ENCODE results near the gene CLNK.

CLNK gene

DNA sequence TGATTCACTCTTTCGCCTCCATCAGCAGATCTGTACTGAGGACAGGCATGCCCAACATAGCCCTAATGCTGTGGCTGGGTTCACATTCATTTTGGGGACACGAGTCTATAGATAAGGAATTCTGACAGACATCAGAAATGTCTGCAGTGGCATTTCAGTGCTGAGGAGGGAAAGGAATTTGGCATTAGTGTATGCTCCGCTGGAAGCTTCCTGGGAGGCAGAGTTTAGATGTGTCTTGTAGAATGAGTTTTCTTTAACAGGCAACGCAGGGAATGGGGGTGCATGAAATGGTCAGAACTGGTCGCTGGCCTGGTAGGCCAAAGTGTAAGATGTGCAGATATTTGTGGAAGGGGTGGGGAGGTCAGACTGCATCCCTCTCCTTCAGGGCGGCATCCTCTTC lies 183.8 kb downstream of the CLNK start:
- no peak for DNase-seq

DNA sequence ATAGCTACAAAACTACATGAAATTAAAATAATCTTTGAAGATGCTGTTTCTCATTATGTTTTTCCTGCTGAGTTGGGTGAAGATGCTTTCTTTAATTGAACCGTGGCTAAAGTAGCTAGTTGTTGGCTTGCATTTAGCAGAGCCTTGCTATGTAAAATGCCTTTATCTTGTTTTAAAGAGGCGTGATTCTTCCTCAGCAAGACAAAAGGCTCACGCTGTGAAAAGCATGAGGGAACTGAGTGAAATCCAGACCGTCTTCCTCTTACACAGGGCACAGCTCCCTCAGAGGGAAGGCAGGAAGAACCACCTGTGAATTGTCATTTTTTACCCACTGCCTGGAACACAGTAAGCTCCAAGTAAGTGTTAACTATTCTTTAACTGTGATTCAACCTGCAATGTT lies 188.4 kb downstream of the CLNK start:
- no peak for DNase-seq

DNA sequence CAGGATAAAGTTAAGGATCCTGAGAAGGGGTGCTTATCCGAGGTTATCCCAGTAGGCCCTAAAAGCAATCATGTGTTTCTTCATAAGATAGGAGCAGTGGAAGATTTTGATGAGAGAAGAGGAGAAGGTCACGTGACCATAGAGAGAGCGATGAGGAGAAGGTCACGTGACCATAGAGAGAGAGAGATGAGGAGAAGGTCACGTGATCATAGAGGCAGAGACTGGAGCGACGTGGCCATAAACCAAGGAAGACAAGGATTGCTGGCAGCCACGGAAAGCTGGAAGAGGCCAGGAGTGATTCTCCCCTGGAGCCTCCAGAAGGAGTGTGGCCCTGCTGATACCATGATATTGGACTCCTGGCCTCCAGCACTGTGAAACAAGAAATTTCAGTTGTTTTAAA lies 188.9 kb downstream of the CLNK start:
- no peak for DNase-seq

DNA sequence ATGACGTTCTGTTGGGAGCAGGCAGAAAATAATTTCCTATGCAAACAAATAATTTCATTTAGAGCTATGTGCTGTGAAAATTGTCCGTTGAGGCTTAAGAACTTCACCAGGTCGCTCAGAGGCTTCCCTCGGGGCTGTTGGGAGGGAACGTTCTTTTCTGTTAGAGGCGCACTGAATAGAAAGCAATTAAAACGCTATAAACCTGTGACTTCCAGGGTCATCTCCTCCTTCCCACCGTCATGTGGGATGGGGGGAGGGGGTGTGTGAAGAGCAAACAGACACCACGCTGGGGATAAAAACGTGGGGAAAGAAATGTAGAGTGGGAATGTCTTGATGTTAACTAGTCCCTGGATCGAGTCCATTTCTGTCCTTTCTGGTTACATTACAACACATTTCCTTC lies 192.1 kb downstream of the CLNK start:
- no peak for DNase-seq

DNA sequence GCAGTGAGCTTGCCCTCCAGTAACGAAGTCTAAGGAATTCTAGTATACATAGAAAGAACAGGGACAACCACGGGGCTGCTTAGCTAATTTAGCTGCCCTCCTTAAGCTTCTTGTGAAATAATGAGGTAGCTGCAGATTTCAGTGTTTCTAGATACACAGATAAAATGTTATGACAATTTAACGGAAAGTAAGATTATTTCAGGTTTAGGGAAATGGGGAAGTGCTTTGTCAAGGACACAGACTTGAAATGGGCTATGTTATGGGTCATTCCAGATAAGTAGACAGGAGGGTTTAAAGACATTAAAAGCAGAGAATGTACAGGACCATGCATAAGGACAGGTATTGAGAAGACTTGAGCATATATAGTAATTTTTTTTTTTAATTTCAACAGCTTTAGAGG lies 193.2 kb downstream of the CLNK start:
- no peak for DNase-seq

DNA sequence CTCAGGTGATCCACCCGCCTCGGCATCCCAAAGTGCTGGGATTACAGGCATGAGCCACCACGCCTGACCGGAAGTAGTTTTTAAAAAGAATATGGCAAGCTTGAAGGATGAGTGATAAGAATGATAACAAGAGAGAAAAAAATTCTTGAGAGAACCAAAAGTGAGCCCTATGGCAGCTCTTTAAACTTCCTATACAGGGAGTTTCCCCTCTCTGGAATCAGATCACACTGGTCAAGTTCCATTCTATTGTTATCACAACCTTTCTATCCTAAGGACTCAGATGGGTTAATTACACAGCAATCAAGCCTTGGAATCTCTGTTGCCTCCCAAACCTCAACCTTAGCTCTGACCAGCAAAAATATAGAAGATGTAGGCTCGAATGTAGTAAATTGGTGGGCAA lies 193.6 kb downstream of the CLNK start:
- no peak for DNase-seq

DNA sequence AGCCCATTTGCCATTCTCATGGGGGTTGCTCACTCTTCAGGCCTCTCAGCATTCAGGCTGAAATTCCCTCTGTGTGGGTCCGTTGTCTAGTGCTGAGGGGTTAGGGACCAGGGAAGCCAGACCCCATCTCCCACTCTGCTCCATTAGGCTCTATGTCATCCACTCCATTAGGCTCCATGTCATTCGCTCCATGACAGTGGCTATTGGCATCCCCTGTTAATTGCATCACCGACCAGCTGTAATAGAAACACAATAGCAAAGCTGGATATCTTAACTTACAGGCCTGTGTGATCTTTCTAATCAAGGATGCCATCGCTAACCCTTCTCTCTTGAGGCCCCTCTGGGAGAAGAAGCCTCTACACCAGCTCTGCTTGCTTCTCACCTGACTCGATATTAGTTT lies 201.7 kb downstream of the CLNK start:
- DNase-seq: no peak

DNA sequence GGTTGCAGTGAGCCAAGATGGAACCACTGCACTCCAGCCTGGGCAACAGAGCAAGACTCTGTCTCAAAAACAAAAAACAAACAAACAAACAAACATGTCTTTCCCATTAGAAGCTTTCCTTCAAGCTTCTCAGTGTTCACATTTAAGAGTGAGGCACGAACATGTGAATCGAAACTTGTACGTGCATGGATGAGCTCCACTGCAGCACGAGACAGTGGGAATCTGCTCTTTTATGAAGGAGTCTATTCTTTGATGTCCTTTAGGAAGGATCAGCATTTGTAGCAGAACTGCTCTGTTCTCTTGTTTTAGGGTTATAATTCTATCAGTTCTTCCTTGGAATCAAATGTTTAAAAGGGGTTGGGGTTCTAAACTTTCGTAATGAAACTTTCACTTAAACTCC lies 204.0 kb downstream of the CLNK start:
- no peak for DNase-seq

DNA sequence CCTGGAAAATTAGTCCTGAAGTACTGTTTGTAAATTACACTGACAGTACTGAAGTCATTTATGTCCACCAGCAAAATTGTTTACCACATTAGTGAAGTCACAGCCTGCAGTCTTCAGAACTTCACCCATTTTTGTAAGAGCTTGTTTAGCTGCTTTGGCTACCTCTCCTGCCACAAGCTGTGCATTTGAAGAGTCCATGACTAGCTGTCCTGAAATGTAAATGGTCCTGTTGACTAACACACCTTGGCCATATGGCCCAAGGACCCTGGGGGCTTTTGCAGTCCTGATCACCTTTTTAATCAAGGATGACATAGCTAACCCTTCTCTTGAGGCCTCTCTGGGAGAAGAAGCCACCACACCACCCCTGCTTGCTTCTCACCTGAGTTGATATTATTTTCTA lies 205.9 kb downstream of the CLNK start:
- DNase-seq: no peak

DNA sequence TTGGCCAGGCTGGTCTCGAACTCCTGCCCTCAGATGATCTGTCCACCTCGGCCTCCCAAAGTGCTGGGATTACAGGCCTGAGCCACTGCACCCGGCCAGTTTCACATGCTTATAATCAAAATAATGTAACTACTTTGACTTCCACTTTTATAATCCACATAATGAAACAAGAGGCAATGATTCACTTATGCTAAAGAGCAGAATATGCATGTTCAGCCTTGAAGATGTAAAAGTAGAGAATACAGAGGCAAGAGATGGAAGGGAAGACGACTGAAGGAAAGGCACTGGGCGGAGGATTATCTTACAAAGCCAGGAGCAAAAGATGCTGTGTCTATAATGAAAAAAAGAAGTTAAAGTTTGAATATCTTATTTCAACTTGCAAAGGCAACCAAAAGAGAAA lies 214.1 kb downstream of the CLNK start:
- DNase-seq: no peak

DNA sequence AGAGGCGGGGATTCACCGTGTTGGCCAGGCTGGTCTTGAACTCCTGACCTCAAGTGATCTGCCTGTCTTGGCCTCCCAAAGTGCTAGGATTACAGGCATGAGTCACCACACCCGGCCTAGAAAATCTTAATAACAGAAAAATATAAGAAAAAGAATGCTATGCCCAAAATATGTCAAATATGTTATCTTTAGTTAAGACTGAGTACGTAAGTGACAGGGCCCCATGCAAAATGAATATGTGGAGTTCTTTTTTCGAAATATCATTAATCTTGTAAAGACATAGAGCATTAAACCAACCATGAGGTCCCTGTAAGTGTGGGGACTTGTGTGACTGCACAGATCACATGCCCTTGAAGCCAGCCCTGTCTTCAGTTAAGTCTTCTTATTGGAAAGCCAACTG lies 218.4 kb downstream of the CLNK start:
- DNase-seq: no peak

DNA sequence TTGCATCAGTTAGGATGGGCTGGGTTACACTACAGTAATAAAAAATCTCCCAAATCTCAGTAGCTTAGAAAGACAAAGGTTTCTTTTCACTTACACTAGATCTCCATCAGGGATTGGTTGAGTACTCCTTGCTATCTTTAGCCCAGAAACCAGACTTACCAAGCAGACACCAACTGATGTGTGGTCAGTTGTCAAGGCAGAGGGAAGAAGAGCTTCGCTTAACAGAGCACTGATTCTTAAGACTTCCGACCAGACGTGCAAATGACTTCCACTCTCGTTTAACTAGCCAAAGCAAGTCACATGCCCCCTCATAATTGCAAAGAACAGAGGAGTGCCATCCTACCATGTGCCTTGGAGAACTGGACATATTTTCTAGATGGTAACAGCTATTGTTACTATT lies 221.7 kb downstream of the CLNK start:
- DNase-seq: no peak

DNA sequence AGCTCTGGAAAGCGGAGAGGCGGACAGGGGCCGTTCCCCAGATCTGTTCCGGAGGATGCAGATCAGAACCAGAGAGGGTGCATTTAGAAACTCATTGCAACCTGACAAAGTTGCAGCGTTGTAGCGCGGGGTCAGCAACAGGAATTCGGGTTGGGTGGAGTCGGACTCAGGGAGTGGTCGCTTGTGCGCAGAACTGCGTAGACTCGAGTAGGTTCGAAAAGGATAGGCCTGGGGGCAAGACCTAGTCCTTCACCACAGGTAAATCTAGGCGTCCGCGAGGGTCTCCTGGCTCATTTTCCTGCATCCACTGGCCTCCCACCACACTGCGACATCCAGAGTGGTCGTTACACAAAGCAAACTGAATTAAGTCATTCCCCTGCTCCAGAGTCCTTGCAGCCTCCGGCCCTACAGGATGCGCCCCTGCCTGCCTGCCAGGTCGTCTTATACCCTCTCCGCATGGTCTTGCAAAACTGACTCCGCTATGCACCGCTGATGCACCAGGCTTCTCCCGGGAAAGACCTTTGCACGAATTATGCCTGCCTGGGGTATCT lies 222.6 kb downstream of the CLNK start:
- no peak for DNase-seq

DNA sequence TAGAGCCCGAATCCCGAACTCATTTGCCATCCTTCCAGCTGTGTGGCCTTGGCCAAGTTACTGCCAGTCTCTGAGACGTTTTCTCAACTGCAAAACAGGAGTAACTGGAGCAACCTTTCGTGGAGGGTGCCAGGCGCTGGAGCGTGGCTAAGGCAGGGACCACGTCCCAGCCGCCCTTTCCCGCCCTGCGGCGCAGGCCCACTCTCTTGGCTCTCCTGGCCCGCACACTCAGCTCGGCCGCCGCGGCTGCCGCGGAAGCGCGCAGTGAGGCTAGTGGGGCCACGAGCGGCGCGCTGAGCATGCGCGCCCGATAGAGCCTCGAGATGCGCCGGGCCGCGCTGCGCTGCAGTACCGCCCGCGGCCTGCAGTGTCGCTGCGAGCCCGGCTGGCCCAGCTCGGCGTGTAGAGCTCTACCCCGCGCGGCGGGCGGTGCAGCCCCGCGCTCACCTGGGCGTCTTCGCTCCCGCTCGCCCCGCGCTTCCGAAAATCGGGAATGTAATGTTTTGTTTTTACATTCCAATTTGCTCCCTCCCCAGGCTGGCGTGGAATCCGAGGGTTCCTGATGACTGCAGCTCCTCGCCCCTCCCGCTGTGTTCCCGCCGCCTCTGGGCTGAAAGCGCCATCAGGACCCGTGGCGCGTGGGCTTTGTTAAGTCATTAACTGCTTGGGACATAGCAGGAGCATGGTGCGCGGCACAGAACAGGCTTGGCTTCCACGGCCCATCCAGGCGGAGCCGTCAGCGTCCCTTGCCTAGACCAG lies 223.3 kb downstream of the CLNK start:
- DNase-seq: no peak

DNA sequence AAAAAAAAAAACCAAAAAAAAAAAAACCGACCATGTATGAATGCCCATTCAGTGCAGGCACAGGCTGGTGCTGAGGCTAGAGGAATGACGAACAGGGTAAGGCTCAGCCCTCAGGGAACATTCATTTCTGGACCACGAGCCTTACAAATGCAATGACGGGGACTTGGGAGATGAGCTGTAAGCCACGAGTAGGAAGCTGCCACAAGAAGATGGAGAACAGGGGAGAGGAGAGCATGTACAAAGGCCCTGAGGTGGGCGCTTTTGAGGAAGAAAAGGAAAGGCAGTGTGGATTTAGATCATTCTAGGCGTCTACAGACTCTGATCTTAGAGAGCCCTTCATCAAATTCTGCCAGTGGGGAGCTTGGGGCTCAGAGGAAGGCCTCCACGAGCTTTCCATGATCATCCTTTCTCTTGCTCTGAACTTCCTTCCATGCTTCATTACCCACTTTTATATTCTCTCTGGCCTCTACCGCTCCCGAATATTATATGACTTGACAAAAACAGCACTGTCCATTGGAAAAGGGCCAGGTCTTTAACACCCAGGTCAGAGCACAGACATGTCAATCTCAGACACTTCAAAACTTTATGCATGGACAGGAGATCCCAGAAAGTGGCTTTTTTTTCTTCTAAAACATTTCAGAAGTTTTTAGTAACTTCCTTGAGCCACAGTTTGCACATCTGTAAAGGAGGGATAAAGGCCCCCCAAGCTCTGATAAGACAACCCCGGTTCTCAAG lies 224.1 kb downstream of the CLNK start:
- DNase-seq: no peak

DNA sequence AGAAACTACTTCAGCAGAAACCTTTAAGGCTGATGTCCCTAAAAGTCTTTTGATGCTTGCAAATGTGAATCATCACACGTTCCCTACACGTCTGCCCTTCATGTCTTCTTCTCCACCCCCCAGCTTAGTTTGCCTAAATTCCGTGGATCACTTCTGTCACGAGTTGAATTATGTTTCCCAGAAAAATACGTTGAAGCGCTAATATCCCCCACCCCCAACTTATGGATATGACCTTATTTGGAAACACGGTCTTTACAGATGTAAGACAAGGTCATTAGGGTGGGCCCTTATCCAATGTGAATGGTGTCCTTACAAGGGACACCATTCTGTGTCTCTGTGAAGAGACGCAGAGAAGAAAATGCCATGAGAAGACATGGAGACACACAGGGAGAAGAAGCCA lies 225.3 kb downstream of the CLNK start:
- DNase-seq: no peak

DNA sequence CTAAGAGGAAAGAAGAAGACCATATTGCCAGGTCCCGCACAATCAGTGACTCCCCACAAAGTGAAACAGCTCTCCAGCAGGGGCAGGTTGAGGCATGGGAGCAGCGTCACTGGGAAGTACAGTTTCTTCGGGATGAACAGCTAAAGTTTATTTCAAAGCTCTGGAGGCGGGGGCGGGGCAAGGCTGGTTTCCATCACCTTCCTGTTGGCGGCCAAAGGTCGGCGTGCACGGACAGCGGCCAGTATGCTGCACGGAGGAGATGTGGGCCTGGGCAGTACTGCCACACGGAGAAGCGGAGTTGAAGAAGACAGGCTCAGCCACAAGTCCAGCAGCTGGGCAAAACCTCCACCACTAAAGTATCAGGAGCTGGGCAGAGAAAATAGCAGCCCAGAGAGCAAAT lies 226.4 kb downstream of the CLNK start:
- DNase-seq: no peak

DNA sequence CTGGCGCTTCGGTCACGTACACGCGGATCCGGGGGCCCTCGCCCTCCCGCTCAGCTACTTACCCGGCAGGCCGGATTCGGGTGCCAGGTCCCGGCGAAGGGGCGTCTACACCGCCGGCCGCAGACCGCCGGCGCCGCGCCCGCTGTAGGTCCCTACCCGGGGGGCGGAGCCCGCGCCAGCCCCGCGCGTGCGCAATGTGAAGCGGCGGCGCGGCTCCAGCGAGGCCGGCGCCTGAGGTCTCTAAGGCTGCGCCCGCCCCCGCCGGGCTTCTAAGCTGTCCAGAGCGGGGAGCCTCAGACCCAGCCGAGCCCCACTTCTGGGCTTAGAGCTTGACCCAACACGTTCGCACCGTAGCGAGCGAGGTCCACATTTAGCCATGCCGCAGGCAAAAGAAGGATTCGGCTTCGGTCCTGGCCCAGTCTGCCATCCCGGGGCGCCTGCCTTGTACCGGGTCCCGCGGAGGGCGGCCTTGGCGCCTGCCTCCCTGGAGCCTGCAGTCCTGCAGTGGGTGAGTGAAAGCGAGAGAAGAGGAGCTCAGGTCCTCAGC lies 227.2 kb downstream of the CLNK start, which contains the start of gene ZNF518B:
Gene ZNF518B (minus strand): TSS at position 172 of the 547 bp plus-strand sequence. CDS start 11,098 bp downstream, outside the sequence.
- DNase-seq: no peak

DNA sequence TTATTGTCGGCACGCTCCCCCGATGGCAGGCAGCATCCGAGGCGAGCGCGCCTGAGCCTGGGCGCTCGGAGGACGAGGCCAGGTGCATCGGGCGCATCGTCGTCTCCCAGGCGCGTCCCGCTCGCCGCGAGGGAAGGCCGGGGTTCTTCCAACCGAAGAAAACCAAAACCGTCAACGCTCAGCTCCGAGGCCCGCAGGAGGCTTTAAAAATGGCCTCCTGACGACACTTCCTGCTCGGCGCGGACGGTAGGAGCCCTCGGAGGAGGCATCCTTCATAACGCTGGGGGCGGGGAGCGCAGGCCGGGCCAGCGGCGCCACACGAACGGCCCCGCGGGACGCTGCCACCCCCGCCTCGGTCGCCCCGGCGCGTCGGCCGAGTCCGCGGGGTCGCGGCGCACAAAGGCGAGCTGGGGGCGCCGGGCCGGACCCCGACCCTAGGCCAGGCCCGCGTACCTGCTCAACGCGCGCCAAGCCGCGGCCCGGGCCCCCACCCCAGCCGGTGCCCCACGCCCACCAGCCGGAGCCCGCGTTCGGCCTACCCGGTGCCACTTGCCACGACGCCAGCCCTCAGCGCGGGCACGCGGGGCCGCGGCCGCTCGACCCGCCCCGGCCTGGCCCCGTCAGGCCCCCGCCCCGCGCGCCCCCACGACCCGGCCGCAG lies 227.8 kb downstream of the CLNK start:
- DNase-seq: no peak

DNA sequence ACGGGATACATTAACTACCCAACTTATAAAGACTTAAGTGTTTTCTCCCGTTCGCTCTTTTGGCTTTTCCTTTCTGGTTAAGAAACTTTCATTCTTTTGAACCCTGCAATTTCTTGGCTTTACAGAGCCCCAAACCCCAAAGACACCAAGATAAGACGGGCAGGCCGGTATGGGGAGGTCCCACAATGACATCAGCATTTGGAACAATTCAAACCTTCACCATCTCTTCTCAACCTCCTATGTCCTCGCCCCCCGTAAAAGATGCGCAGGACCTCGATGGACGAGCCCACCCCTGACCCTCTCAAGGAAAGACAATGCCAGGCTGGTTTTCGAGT lies 228.3 kb downstream of the CLNK start:
- no peak for DNase-seq

DNA sequence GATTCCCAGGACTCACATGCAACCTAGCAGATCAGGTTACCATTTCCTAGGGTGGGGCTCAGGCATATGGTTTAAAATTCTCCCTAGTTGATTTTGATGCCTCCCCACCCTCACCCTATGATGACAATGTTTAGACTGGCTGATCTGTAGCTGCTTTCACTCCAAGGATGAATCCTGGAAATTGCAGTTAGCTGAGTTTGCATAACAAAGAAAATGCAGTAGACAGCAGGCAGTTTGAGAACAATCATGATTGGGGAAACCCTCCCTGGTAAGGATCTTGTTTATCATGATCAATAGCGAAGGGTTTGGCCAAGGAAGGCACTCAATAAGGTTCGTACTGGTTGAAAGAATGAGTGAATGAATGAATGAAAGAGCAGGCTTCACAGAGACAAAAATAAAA lies 229.4 kb downstream of the CLNK start:
- no peak for DNase-seq

DNA sequence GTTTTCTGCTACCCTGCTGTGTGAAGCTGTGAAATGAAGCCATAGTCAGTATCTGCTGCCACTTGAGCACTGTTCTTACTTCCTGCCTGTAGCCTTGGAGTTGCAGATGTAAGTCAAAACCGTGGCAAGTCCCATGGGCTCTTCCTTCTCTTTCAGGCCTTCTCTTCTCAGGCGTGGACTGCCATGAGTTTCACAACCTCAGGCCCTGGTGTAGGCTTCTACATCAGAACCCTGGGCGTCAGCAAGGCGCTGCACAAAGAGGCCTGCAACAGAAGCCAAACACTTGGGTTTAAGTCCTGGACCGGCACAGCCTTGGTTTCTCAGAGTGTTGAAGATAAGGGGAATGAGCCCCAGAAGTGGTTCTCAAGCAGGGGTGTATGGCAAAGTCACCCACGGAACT lies 229.8 kb downstream of the CLNK start:
- no peak for DNase-seq

DNA sequence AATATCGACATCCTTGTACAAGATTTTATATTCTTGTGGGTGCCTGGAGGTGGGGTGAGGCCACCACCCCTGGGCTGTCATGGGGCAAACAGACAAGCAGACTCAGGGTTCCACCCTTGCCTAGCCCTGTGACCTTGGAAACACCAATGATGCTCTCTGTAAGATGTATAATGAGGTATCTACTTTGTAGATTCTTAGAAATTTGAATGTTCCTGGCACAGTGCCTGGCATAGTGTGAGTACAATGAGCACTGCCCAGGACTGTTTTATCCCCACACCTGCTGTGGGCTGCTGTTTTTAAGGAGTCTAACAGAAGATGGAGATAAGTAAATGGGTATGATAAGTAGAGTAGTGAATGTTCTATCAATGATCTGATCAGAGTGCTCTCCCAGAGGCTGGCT lies 230.4 kb downstream of the CLNK start:
- no peak for DNase-seq

DNA sequence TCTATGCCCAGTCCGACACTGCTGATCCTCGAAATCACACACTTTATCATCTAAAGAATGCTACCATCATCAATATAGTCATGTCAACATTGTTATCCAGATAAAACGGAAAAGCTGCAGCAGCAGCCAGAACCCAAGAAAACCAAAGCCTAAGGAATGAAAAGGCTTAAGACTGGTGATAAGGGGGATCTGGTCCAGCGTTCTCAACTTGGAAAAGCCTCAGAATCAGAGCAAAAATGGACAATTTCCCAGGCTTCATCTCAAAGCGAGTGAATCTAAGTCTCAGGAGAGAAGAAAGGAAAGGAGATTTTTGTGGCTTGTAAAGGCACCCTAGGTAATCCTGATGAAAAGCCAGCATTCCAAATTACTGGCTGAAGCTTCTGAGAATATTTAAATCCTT lies 235.6 kb downstream of the CLNK start:
- no peak for DNase-seq

All from SHP77 treated with DMSO at 0.1 percent for 48 hours (cell line).